IPS-15b (cell line): ENCODE results near the gene VPS29.
"Not testable (repeated sequence)": the region's sequence is repeated elsewhere in the genome, so short reads cannot be mapped to it uniquely, and the experiment has no call there.

Source experiments
- H3K27me3 ChIP-seq: one replicate; pipeline ENCODE4 v1.6.1; 2013; ENCODE audit warnings: low read length; ENCODE audit not compliant: control insufficient read depth, insufficient read depth
- H3K36me3 ChIP-seq: one replicate; pipeline ENCODE4 v1.6.1; 2013; ENCODE audit warnings: low read length; ENCODE audit not compliant: control insufficient read depth, insufficient read depth
- H3K4me1 ChIP-seq: one replicate; pipeline ENCODE4 v1.6.1; 2013; ENCODE audit warnings: mild to moderate bottlenecking, low read length; ENCODE audit not compliant: control insufficient read depth, insufficient read depth
- H3K4me3 ChIP-seq: one replicate; pipeline ENCODE4 v1.5.1; 2013; ENCODE audit warnings: low read depth, low read length
- H3K9ac ChIP-seq: one replicate; pipeline ENCODE4 v1.6.1; 2013; ENCODE audit warnings: low read depth, mild to moderate bottlenecking, low read length
- H3K9me3 ChIP-seq: one replicate; pipeline ENCODE4 v1.6.1; 2013; ENCODE audit warnings: mild to moderate bottlenecking, low read length; ENCODE audit not compliant: control insufficient read depth, insufficient read depth

The VPS29 gene

DNA sequence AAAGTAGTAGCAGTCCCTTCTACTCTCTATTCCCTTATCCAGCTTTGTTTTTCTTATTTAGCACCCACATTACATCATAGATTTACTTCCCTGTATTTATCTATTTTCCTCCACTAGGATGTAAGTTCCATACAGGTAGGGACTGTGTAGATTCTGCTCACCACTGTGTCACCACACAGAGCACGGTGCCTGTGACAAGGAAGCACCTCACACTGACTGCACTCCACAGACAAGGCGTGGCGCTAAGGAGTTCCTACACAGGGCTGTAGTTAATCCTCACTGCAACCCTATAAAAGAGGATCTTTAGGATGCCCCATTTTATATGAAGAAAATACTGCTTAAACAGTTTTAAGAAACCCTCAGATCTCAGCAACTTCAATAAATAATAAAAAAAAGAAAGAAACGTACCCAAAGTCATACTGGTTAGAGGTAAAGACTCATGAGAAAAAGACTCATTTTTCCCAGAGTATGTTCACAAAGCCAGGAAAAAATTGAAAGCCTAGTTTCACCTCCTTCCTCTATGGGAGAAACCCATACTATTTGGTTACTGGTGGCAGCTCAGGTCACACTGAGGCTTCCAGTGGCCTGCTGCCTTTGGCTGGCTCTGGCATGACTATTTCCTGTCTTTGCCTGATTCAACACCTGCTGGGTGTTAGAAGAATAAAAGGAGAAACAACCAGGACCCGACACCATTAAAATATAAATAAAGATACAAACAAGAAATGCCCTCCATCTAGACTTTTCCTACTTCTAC, 37.1 kb upstream of the VPS29 start:
- Histone ChIP-seq H3K4me3 (no peak overlapping the region), H3K36me3 (peaks cover 21% of the 10 kb centered on the region), H3K9me3 (no peaks in the 10 kb centered on the region), H3K27me3 (no peaks in the 10 kb centered on the region), H3K4me1 (no peaks in the 10 kb centered on the region), H3K9ac (no peak overlapping the region)

DNA sequence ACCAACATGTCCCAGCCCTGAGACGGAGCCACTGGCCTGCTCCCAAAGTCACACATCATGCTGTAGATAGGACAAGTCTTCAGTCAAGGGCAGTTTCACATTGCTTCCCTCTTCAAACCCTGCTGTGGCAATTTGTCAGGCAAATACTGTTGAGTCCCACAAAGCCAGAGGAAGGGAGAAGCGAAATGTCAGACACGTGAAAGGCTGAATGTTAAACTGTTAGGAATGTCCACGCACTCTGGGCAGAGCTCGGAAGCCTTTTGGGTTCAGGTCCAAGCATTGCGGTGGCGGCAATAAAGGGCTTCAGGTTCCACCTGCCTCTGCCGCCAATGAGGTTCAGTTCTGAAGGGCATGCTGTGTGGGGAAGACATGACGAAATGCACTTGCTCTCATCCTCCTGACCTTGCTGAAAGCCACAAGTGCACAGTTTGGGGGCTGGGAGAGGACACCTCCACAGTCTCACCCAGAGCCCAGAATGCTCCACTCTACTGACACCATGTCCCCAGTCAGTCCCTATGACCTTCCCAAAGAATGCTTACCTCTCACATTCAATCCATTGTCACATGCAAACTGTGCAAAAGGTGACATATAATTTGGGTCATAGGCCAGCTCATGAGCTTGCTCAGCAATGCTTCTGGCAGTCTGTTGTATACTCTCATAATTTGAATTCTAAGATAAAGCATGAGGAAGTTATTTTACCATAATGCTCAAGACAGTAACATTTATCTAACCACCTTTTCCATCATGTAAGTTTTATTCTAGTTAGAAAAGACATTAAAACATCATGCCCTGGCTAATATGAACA, 35.9 kb upstream of the VPS29 start:
- Histone ChIP-seq H3K36me3 (peaks cover 21% of the 10 kb centered on the region), H3K4me3 (no peak overlapping the region), H3K9me3 (no peaks in the 10 kb centered on the region), H3K9ac (no peak overlapping the region), H3K4me1 (no peaks in the 10 kb centered on the region), H3K27me3 (no peaks in the 10 kb centered on the region)

DNA sequence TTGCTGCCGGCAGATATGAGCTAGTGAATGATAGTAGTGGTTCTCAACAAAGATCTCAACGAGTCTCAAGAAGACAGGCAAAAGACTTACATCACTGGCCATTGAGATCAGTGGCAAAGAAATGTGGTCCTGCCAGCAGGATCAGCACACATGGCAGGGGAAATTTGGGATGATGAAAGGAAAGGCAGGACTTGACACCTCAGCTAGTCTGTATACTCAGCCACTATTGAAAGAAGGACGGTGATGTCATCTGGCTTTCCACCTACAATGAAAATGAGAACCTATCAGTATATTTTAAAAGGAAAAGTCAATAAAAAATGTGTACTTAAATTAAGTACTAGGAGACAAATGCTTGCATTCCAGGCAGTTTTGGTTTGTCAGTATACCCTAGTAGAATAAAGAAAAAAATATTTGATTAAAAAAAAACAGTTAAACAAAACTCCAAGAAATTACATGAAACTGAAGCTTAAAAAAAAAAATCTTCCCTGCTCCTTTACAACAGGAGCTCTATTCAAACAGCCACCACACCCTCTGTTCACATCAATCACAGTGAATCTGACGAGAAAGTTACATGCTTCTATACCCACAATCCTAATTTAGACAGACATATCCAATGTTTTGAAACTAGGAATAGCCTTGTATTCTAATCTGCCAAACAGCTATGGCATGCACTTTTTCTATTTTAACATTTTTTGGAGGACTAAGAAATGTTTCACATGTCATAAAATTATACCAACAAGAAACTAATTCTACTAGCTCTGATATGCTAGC, 35.1 kb upstream of the VPS29 start:
- peaks cover 21% of the 10 kb centered on the region for H3K36me3 ChIP-seq
- H3K27me3 ChIP-seq: no peaks in the 10 kb centered on the region
- H3K4me1 ChIP-seq: no peaks in the 10 kb centered on the region
- no peaks in the 10 kb centered on the region for H3K9me3 ChIP-seq
- no peak overlapping the region for H3K9ac ChIP-seq
- H3K4me3 ChIP-seq: no peak overlapping the region

DNA sequence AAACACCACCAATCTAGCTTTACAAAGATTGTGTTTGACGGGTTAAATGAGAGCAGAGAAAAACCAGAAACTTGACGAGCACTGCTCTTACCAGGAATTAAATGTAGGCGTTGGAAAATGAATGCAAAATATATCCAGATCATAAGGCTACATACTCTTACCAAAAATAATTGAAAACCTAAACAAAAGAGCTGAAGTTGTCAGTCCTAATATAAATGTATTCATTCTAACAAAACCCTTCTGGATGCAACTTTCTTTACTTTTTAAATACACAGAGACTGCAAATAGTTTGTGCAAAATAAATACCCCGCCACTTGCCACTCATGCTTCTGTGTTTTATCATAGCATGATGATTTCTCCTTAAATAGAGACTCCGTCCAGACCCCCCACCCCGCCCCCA, 32.9 kb upstream of the VPS29 start:
- no peaks in the 10 kb centered on the region for H3K27me3 ChIP-seq
- H3K36me3 ChIP-seq: peaks cover 21% of the 10 kb centered on the region
- no peak overlapping the region for H3K4me3 ChIP-seq
- no peaks in the 10 kb centered on the region for H3K4me1 ChIP-seq
- no peak overlapping the region for H3K9ac ChIP-seq
- H3K9me3 ChIP-seq: no peaks in the 10 kb centered on the region

DNA sequence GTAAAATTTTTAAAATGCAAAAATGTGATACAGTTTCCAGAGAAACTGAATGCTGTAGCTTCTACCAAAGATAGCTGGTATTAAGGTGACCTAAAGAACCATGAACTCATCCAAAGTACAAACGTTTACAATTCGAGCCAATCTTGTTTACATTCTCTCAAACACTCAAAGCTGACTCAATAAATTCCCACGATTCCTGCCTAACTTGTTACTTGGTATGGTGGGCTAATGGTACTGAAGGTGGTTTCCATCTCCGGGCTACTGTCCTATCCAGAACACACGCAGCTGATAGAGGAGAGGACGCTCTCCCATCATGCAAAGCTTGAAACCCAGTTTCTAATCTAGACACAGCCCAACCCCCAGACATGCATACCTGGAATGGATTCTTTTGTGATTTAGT, 31.7 kb upstream of the VPS29 start:
- no peaks in the 10 kb centered on the region for H3K4me1 ChIP-seq
- H3K36me3 ChIP-seq: peaks cover 17% of the 10 kb centered on the region

DNA sequence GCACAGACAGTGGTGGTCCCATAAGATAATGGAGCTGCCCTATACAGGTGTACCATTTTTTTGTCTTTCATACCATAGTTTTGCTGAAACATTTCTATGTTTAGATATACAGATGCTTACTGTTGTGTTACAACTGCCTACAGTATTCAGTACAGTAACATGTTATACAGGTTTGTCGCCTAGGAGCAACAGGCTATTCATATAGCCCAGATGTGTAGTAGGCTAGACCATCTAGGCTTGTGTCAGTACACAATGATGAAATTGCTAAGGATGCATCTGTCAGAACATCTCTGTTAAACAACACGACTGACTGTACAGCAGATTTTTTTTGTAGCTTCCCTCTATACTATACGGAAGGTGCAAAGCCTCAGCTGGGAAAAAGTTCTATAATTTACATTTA, 30.7 kb upstream of the VPS29 start:
- Histone ChIP-seq H3K36me3 (peaks cover 9% of the 10 kb centered on the region), H3K9me3 (no peaks in the 10 kb centered on the region), H3K9ac (no peak overlapping the region), H3K4me1 (no peaks in the 10 kb centered on the region), H3K4me3 (no peak overlapping the region), H3K27me3 (no peaks in the 10 kb centered on the region)

More for the DNA sequence above, 31.7 kb upstream of the VPS29 start:
- Histone ChIP-seq H3K9me3 (no peaks in the 10 kb centered on the region), H3K4me3 (no peak overlapping the region), H3K27me3 (no peaks in the 10 kb centered on the region), H3K9ac (no peak overlapping the region)

DNA sequence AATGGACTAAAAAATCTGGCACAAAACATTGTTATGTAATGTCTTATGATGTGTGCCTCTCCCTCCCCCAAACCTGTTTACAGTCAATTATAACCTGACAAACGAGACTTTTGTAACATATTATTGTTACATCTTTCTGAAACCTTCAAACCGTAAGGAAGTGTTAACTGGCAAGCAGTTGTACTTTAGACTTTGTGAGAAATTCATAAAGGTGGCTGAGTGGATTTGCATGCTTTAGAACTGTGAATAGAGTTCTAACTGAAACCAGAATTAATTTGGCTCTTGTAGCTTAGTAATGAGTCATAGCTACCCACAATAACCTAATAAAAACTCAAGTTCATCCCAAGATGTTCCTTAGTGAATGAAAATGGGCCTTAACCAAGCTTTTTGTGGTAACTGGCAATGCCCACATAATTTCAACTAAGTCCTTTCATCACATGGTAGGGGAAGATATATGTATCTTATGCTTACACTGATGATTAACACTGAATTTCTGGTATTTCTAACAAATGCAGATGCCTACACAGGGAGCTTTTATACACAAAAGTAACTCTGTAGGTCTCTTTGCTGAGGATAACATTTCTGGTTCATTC, 29.9 kb upstream of the VPS29 start:
- H3K4me3 ChIP-seq: no peak overlapping the region
- H3K9ac ChIP-seq: no peak overlapping the region
- H3K4me1 ChIP-seq: no peaks in the 10 kb centered on the region
- H3K9me3 ChIP-seq: no peaks in the 10 kb centered on the region
- H3K27me3 ChIP-seq: no peaks in the 10 kb centered on the region
- H3K36me3 ChIP-seq: peaks cover 4% of the 10 kb centered on the region

DNA sequence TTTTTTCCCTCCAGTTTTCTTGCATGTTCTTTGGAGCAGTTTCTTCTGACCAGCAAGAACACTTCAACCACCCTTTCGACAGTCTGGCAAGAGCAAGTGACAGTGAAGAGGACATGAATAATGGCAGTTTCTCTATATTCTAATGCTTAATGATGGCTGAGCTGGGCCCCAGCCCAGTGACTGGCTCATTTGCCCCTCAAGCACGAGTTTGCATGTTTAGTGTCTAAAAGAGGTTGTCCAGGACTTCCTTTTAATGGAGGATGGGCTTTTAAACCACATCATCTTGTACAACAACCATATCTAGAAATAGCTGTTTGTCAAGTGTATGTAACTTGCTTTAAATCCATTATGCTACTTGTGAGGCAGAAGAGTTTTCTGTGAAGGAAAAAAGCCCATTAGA, 28.6 kb upstream of the VPS29 start:
- Histone ChIP-seq H3K4me1 (no peaks in the 10 kb centered on the region), H3K9ac (no peak overlapping the region), H3K36me3 (no peaks in the 10 kb centered on the region), H3K9me3 (no peaks in the 10 kb centered on the region), H3K27me3 (no peaks in the 10 kb centered on the region), H3K4me3 (no peak overlapping the region)

DNA sequence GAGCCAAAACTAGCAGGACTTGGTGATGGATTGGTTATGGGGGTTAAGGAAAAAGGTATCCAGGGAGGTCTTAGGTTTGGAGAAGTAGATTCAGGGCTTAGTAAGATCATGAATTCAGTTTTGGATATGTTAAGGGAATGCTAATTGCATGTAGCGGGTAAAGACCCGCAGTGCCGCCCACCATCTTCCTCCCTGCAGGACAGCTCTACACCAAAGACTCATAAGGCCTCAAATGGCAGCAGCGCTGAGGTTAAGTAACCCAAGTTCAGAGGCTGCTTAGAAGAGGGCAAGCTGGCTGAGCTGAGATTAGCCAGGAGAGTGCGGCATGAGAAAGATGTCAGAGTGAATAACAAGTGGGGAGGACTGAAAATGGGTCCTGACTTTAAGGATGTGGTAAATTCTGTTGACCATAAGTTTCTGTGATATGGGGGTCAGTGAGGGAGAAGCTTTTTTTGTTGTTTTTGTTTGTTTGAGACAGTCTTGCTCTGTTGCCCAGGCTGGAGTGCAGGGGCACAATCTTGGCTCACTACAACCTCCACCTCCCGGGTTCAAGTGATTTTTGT, 26.4 kb upstream of the VPS29 start:
- Histone ChIP-seq H3K4me3 (no peak overlapping the region), H3K4me1 (no peaks in the 10 kb centered on the region), H3K27me3 (no peaks in the 10 kb centered on the region), H3K9me3 (no peaks in the 10 kb centered on the region), H3K9ac (no peak overlapping the region), H3K36me3 (no peaks in the 10 kb centered on the region)

DNA sequence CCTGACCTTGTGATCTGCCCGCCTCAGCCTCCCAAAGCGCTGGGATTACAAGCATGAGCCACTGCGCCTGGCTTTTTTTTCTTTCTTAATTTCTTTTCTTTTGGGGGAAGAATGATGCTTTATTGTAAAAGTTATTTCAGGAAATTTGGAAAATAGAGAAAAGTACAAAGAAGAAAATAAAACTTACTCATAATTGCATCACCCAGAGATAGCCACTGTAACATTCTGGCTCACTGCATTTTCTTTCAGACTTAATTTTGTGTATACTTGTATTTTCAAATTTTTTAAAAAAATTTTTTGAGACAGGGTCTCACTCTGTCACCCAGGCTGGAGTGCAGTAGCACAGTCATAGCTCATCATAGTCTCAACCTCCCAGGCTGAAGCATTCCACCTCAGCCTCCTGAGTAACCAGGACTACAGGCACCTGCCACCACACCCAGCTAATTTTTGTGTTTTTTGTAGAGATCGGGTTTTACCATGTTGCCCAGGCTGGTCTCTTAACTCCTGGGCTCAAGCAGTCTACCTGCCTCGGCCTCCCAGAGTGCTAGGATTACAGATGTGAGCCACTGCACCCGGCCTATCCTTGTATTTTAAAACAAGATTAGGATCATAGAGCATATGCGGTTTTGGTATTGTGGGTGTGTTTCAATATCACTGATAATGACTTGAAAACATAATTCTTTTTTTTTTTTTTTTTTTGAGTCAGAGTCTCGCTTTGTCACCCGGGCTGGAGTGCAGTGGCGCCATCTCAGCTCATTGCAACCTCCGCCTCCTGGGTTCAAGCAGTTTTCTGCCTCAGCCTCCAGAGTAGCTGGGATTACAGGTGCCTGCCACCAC, 19.2 kb upstream of the VPS29 start:
- not testable (repeated sequence) for H3K4me3 ChIP-seq, H3K9me3 ChIP-seq, H3K27me3 ChIP-seq, H3K36me3 ChIP-seq, H3K4me1 ChIP-seq, H3K9ac ChIP-seq

DNA sequence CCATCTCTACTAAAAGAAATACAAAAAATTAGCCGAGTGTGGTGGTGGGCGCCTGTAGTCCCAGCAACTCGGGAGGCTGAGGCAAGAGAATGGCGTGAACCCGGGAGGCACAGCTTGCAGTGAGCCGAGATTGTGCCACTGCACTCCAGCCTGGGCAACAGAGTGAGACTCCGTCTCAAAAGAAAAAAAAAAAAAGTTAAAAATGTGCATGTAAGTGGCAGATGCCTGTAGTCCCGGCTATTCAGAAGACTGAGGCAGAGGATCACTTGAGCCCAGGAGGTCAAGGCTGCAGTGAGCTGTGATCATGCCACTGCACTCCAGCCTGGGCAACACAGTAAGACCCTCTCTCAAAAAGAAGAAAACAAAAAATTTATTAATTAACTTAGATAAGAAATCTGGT, 16.1 kb upstream of the VPS29 start:
- not testable (repeated sequence) for H3K9me3 ChIP-seq, H3K9ac ChIP-seq, H3K4me1 ChIP-seq, H3K4me3 ChIP-seq, H3K36me3 ChIP-seq, H3K27me3 ChIP-seq
